Liver (tissue), 9 donors: Measurements from ENCODE around the gene THSD4. TPM values are rescaled to one million over a fixed set of nuclear protein-coding genes. Genes with fewer than 3 reads are reported as not detected.

ENCODE experiments used
- DNase-seq: peaks from one replicate; pipeline ENCODE4 v3.0.0-alpha.2; 2017; ENCODE audit warnings: low spot score
- H3K27ac ChIP-seq, 2 donors: one replicate each; pipeline ENCODE4 v1.7.0; 2013; ENCODE audit warnings: inconsistent platforms in 2 of 2, low read length in 2 of 2, control low read depth in 1 of 2, low read depth in 1 of 2, mild to moderate bottlenecking in 1 of 2
- H3K27me3 ChIP-seq, 4 donors: one replicate each; pipeline versions ENCODE4 v1.6.1 to v1.7.0; 2013; ENCODE audit warnings: low read length in 3 of 4, inconsistent platforms in 1 of 4, mild to moderate bottlenecking in 1 of 4, moderate library complexity in 1 of 4; ENCODE audit not compliant: control insufficient read depth in 4 of 4, insufficient read depth in 4 of 4
- H3K36me3 ChIP-seq, 4 donors: one replicate each; pipeline versions ENCODE4 v1.6.1 to v1.7.0; 2013; ENCODE audit warnings: low read length in 3 of 4, mild to moderate bottlenecking in 3 of 4, low read depth in 1 of 4, moderate library complexity in 1 of 4; ENCODE audit not compliant: control insufficient read depth in 4 of 4, insufficient read depth in 3 of 4
- H3K4me1 ChIP-seq, 4 donors: one replicate each; pipeline versions ENCODE4 v1.6.1 to v1.7.0; 2013; ENCODE audit warnings: low read length in 3 of 4, mild to moderate bottlenecking in 3 of 4, moderate library complexity in 1 of 4; ENCODE audit not compliant: control insufficient read depth in 4 of 4, insufficient read depth in 4 of 4
- H3K4me3 ChIP-seq, 3 donors: one replicate each; pipeline versions ENCODE4 v1.6.1 to v1.7.0; 2013; ENCODE audit warnings: low read length in 3 of 3, control low read depth in 1 of 3, low read depth in 1 of 3, mild to moderate bottlenecking in 1 of 3
- H3K9ac ChIP-seq, 2 donors: one replicate each; pipeline ENCODE4 v1.7.0; 2013; ENCODE audit warnings: low read length in 2 of 2, mild to moderate bottlenecking in 2 of 2, moderate library complexity in 2 of 2, control low read depth in 1 of 2, low read depth in 1 of 2
- H3K9me3 ChIP-seq, 4 donors: one replicate each; pipeline versions ENCODE4 v1.6.1 to v1.7.0; 2013; ENCODE audit warnings: low read length in 3 of 4; ENCODE audit not compliant: control insufficient read depth in 4 of 4
- EGR1 ChIP-seq, 2 donors: IDR thresholded peaks; 2 replicates each; pipeline ENCODE4 v1.6.1; 2016 to 2018; ENCODE audit warnings: antibody characterized with exemption in 2 of 2, low read depth in 2 of 2
- FOXA2 ChIP-seq: IDR thresholded peaks from 2 replicates; pipeline ENCODE4 v1.6.1; 2016; ENCODE audit warnings: antibody characterized with exemption
- GABPA ChIP-seq, 2 donors: IDR thresholded peaks in 1 of 2; conservative IDR thresholded peaks in 1 of 2; 2 replicates each; pipeline ENCODE4 v1.6.1; 2016; ENCODE audit warnings: antibody characterized with exemption in 2 of 2, mild to moderate bottlenecking in 1 of 2, moderate library complexity in 1 of 2
- HNF4A ChIP-seq, 2 donors: conservative IDR thresholded peaks; 2 replicates each; pipeline ENCODE4 v1.6.1; 2016; ENCODE audit warnings: antibody characterized with exemption in 2 of 2, mild to moderate bottlenecking in 2 of 2
- HNF4G ChIP-seq: IDR thresholded peaks from 2 replicates; pipeline ENCODE4 v1.6.1; 2016; ENCODE audit warnings: antibody characterized with exemption
- JUND ChIP-seq, 2 donors: IDR thresholded peaks; 2 replicates each; pipeline ENCODE4 v1.6.1; 2016; ENCODE audit warnings: antibody characterized with exemption in 2 of 2
- NR2F2 ChIP-seq: IDR thresholded peaks from 2 replicates; pipeline ENCODE4 v1.6.1; 2016; ENCODE audit warnings: antibody characterized with exemption
- RAD21 ChIP-seq, 2 donors: IDR thresholded peaks; 2 replicates each; pipeline ENCODE4 v1.6.1; 2016; ENCODE audit warnings: antibody characterized with exemption in 2 of 2, mild to moderate bottlenecking in 2 of 2
- RXRA ChIP-seq, 2 donors: IDR thresholded peaks; 2 replicates each; pipeline ENCODE4 v1.6.1; 2017 to 2018; ENCODE audit warnings: antibody characterized with exemption in 2 of 2, mild to moderate bottlenecking in 1 of 2
- SP1 ChIP-seq: IDR thresholded peaks from 2 replicates; pipeline ENCODE4 v1.6.1; 2018; ENCODE audit warnings: antibody characterized with exemption, mild to moderate bottlenecking
- TAF1 ChIP-seq: conservative IDR thresholded peaks from 2 replicates; pipeline ENCODE4 v1.6.1; 2016; ENCODE audit warnings: antibody characterized with exemption, mild to moderate bottlenecking
- YY1 ChIP-seq: IDR thresholded peaks from 2 replicates; pipeline ENCODE4 v1.6.1; 2016; ENCODE audit warnings: antibody characterized with exemption, mild to moderate bottlenecking
- WGBS: extraction: QIAGEN DNeasy Blood & Tissue Kit; methylation state at CpG from one replicate; pipeline ENCODE4 v1.1.7; 2013; 5-methylcytosine and 5-hydroxymethylcytosine counted together
- polyA plus RNA-seq, 2 donors: library from polyadenylated mRNA; stranded (reverse) in 1 of 2; unstranded in 1 of 2; fragments of 200-250 nt in 1 of 2; fragments of >200 nt in 1 of 2; fragmentation: Nextera tagmentation in 1 of 2; extraction: Ambion mirVana in 1 of 2; gene quantifications; one replicate each; pipeline versions ENCODE4 v1.2.1 to v1.2.3, GENCODE V29; 2013 to 2015
- total RNA-seq, 2 donors: library from RNA; depleted of rRNA; stranded (reverse); fragments of >200 nt; gene quantifications; one replicate each; pipeline ENCODE4 v1.2.3, GENCODE V29; 2014
- TF ChIP-seq, protein P1 (sequence below): IDR thresholded peaks from 2 replicates; pipeline ENCODE4 v1.6.1; 2016; ENCODE audit warnings: antibody characterized with exemption
- TF ChIP-seq, protein P2 (sequence below): fragments of 150-350 bp; IDR thresholded peaks from 2 replicates; pipeline ENCODE4 v1.5.1; 2017; ENCODE audit warnings: improper control_type of control experiment, low read depth, low read length; ENCODE audit not compliant: missing input control
- TF ChIP-seq, protein P3 (sequence below): IDR thresholded peaks from 2 replicates; pipeline ENCODE4 v1.6.1; 2016; ENCODE audit warnings: antibody characterized with exemption, mild to moderate bottlenecking
- TF ChIP-seq, protein P4 (sequence below): IDR thresholded peaks from 2 replicates; pipeline ENCODE4 v1.6.1; 2016; ENCODE audit warnings: antibody characterized with exemption
- TF ChIP-seq, protein P5 (sequence below): IDR thresholded peaks from 2 replicates; pipeline ENCODE4 v1.6.1; 2016; ENCODE audit warnings: antibody characterized with exemption
- donor health status: healthy.
- donor health status: healthy.
- donor health status: healthy.
- donor health status: healthy.
- donor health status: healthy.

The THSD4 gene
- total and polyA plus RNA-seq, 4 donors = 0.23 to 11.5 (median 1.9) TPM

DNA sequence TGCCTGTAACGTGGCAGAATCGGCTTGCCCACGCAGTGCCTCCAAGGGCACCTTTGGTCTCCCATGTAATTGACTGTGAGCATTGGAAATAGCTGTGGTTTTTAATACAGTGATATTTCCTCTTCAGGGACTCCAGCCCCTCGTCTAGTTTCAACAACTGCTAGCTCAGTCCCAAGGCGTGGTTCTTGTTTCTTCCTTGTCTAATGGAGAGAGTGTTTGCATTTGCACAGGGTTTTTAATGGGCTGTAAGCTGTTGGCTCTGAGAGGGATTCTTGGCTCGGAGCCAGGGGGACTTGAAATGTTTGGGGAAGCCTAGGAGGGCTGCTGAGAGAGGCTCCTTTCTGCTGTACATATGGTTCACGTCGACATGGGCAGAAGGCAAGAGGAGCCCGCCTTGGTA, 86.2 kb downstream of the THSD4 start:
- H3K27me3 ChIP-seq = no peaks in the 10 kb centered on the region
- H3K9me3 ChIP-seq = no peaks in the 10 kb centered on the region
- H3K4me3 ChIP-seq = no peak overlapping the region
- H3K27ac ChIP-seq = no peak overlapping the region
- TF ChIP-seq HNF4G = no peak
- no peak for TF ChIP-seq JUND (IDR thresholded peaks at IDR 0.05)
- no peak for TF ChIP-seq HNF4A (conservative IDR thresholded peaks at IDR 0.05)
- no peak for TF ChIP-seq RXRA (IDR thresholded peaks at IDR 0.05)
- TF ChIP-seq, protein P1, sequence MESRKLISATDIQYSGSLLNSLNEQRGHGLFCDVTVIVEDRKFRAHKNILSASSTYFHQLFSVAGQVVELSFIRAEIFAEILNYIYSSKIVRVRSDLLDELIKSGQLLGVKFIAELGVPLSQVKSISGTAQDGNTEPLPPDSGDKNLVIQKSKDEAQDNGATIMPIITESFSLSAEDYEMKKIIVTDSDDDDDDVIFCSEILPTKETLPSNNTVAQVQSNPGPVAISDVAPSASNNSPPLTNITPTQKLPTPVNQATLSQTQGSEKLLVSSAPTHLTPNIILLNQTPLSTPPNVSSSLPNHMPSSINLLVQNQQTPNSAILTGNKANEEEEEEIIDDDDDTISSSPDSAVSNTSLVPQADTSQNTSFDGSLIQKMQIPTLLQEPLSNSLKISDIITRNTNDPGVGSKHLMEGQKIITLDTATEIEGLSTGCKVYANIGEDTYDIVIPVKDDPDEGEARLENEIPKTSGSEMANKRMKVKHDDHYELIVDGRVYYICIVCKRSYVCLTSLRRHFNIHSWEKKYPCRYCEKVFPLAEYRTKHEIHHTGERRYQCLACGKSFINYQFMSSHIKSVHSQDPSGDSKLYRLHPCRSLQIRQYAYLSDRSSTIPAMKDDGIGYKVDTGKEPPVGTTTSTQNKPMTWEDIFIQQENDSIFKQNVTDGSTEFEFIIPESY = no peak
- TF ChIP-seq NR2F2 = no peak
- TF ChIP-seq, protein P2, sequence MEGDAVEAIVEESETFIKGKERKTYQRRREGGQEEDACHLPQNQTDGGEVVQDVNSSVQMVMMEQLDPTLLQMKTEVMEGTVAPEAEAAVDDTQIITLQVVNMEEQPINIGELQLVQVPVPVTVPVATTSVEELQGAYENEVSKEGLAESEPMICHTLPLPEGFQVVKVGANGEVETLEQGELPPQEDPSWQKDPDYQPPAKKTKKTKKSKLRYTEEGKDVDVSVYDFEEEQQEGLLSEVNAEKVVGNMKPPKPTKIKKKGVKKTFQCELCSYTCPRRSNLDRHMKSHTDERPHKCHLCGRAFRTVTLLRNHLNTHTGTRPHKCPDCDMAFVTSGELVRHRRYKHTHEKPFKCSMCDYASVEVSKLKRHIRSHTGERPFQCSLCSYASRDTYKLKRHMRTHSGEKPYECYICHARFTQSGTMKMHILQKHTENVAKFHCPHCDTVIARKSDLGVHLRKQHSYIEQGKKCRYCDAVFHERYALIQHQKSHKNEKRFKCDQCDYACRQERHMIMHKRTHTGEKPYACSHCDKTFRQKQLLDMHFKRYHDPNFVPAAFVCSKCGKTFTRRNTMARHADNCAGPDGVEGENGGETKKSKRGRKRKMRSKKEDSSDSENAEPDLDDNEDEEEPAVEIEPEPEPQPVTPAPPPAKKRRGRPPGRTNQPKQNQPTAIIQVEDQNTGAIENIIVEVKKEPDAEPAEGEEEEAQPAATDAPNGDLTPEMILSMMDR = no peak
- no peak for TF ChIP-seq TAF1
- no peak for TF ChIP-seq EGR1 (IDR thresholded peaks at IDR 0.05; ENCODE audit: low read depth in 2 of 2)
- TF ChIP-seq, protein P3, sequence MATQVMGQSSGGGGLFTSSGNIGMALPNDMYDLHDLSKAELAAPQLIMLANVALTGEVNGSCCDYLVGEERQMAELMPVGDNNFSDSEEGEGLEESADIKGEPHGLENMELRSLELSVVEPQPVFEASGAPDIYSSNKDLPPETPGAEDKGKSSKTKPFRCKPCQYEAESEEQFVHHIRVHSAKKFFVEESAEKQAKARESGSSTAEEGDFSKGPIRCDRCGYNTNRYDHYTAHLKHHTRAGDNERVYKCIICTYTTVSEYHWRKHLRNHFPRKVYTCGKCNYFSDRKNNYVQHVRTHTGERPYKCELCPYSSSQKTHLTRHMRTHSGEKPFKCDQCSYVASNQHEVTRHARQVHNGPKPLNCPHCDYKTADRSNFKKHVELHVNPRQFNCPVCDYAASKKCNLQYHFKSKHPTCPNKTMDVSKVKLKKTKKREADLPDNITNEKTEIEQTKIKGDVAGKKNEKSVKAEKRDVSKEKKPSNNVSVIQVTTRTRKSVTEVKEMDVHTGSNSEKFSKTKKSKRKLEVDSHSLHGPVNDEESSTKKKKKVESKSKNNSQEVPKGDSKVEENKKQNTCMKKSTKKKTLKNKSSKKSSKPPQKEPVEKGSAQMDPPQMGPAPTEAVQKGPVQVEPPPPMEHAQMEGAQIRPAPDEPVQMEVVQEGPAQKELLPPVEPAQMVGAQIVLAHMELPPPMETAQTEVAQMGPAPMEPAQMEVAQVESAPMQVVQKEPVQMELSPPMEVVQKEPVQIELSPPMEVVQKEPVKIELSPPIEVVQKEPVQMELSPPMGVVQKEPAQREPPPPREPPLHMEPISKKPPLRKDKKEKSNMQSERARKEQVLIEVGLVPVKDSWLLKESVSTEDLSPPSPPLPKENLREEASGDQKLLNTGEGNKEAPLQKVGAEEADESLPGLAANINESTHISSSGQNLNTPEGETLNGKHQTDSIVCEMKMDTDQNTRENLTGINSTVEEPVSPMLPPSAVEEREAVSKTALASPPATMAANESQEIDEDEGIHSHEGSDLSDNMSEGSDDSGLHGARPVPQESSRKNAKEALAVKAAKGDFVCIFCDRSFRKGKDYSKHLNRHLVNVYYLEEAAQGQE = no peak
- no peak for TF ChIP-seq SP1
- no peak for TF ChIP-seq GABPA (IDR thresholded peaks at IDR 0.05 in 1 of 2, conservative IDR thresholded peaks at IDR 0.05 in 1 of 2)
- TF ChIP-seq, protein P4, sequence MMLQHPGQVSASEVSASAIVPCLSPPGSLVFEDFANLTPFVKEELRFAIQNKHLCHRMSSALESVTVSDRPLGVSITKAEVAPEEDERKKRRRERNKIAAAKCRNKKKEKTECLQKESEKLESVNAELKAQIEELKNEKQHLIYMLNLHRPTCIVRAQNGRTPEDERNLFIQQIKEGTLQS = no peak
- TF ChIP-seq, protein P5, sequence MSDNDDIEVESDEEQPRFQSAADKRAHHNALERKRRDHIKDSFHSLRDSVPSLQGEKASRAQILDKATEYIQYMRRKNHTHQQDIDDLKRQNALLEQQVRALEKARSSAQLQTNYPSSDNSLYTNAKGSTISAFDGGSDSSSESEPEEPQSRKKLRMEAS = no peak
- no peak for TF ChIP-seq RAD21 (IDR thresholded peaks at IDR 0.05)
- TF ChIP-seq FOXA2 = no peak
- no peak overlapping the region for H3K9ac ChIP-seq
- DNase-seq = no peak
- 78% methylated on average over 9 of the region's 9 CpGs for WGBS
- no peaks in the 10 kb centered on the region for H3K36me3 ChIP-seq
- H3K4me1 ChIP-seq = peaks cover 0 to 14% (median 6%) of the 10 kb centered on the region in 4 donors

DNA sequence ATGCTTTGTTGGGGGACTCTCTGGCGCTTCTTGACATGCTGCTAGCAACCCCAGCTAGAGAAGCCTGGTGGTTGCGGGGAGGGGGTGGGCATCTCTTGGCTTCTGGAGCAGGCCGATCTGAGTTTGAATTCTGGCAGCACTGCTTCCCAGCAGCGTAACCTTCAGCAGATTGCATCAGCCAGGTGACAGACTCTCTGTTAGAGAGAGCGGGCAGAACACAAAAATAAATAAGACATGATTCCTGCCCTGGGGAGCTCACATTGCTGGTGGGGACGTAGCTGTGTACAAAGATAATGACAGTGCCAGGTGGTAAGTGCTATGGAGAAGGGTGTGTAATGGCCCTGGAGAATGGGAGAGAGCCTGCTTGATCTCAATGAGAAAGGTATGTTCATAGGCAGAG, 87.4 kb downstream of the THSD4 start:
- no peaks in the 10 kb centered on the region for H3K36me3 ChIP-seq
- TF ChIP-seq YY1 (no peak), HNF4G (no peak), JUND (IDR thresholded peaks at IDR 0.05) (no peak), FOXA2 (peak; percentile 26), TAF1 (no peak), EGR1 (IDR thresholded peaks at IDR 0.05; ENCODE audit: low read depth in 2 of 2) (no peak)
- TF ChIP-seq, protein P1 = no peak
- TF ChIP-seq, protein P2 = no peak
- TF ChIP-seq, protein P5 = no peak

More for the DNA sequence above, 87.4 kb downstream of the THSD4 start:
- Histone ChIP-seq H3K9ac (no peak overlapping the region), H3K27ac (no peak overlapping the region), H3K9me3 (no peaks in the 10 kb centered on the region), H3K4me3 (no peak overlapping the region), H3K27me3 (no peaks in the 10 kb centered on the region), H3K4me1 (peaks cover 0 to 14% (median 6%) of the 10 kb centered on the region in 4 donors)
- WGBS = 57% methylated on average over 6 of the region's 6 CpGs
- DNase-seq = no peak
